Activated naive CD8-positive, alpha-beta T cell treated with anti-CD3 and anti-CD28 coated beads, Interleukin-2, amount 50 U/mL, for 24 hours (primary cell): ENCODE measurements around the gene LTF.
"Not testable (repeated sequence)": the region's sequence is repeated elsewhere in the genome, so short reads cannot be mapped to it uniquely, and the experiment has no call there.

Experiments
- ATAC-seq: fragments of 150-1000 bp; cut with Tn5 transposase; one replicate; pipeline ENCODE4 v1.10.0; 2021
- DNase-seq: peaks from one replicate; pipeline ENCODE4 v3.0.0; 2021
- H3K27ac Mint-ChIP-seq: one replicate; pipeline ENCODE4 v1.8.0; 2021; ENCODE audit warnings: mild to moderate bottlenecking, mixed read lengths
- H3K27me3 Mint-ChIP-seq: one replicate; pipeline ENCODE4 v1.8.0; 2021; ENCODE audit warnings: mixed read lengths
- H3K36me3 Mint-ChIP-seq: one replicate; pipeline ENCODE4 v1.8.0; 2021; ENCODE audit warnings: low read depth, mixed read lengths
- H3K4me1 Mint-ChIP-seq: one replicate; pipeline ENCODE4 v1.8.0; 2021; ENCODE audit warnings: mixed read lengths
- H3K4me3 Mint-ChIP-seq: one replicate; pipeline ENCODE4 v1.8.0; 2021; ENCODE audit warnings: mild to moderate bottlenecking, moderate library complexity, mixed read lengths
- H3K9me3 Mint-ChIP-seq: one replicate; pipeline ENCODE4 v1.8.0; 2021; ENCODE audit warnings: mixed read lengths

The LTF gene

GRCh38 chr3:46397111-46397510 is 67.6 kb downstream of the LTF start:
- H3K4me1 Mint-ChIP-seq, result peaks cover 9% of the 10 kb centered on the region
- H3K27me3 Mint-ChIP-seq, result peaks cover 4% of the 10 kb centered on the region
- DNase-seq (no peak), ATAC-seq (no peak)
- no peak overlapping the region for H3K4me3 Mint-ChIP-seq
- no peaks in the 10 kb centered on the region for H3K9me3 Mint-ChIP-seq
- no peaks in the 10 kb centered on the region for H3K36me3 Mint-ChIP-seq
- no peak overlapping the region for H3K27ac Mint-ChIP-seq

DNA sequence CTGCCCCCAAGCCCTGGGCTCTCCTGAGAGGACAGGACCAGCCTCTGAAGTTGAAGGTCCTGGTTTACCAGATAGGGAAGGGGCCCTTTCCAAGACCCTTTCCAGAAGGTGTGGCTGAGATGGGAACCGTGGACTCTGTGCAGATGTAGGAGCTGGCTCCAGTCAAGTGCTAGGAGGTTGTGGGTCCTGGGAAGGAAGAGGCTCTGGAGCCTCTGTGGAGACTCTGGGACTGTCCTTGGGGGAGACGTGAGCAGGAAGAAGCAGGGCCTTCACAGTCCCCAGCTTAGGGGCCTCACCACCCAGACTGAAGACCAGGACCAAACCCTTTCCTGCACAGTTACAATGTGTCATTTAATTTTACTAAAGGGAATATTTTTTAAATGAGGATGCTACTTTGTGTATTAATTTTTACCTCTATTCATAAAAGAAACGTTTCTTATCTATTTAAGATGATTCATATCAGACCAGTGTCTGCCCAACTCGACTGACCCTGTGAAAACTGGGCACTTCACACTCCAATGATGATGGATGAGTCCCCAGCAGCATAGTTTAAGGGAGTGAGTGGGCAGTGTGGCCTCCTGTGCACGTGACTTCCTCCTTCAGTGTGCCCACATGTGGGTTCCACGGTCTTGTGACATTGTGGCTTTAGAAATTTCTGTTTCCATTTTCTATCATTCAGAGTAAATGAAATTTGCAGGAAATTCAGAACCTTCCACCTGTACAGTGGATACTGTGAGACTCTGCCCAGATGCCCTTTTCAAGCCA is 68.8 kb downstream of the LTF start:
- ATAC-seq (no peak), DNase-seq (no peak)
- Mint-ChIP-seq H3K9me3 (no peaks in the 10 kb centered on the region), H3K27me3 (peaks cover 4% of the 10 kb centered on the region), H3K27ac (no peak overlapping the region), H3K4me3 (no peak overlapping the region), H3K4me1 (peaks cover 9% of the 10 kb centered on the region), H3K36me3 (no peaks in the 10 kb centered on the region)

- no peak overlapping the region for H3K27ac Mint-ChIP-seq
- ATAC-seq (no peak), DNase-seq (no peak)
These were observed 69.5 kb downstream of the LTF start for GRCh38 chr3:46395210-46395661.

DNA sequence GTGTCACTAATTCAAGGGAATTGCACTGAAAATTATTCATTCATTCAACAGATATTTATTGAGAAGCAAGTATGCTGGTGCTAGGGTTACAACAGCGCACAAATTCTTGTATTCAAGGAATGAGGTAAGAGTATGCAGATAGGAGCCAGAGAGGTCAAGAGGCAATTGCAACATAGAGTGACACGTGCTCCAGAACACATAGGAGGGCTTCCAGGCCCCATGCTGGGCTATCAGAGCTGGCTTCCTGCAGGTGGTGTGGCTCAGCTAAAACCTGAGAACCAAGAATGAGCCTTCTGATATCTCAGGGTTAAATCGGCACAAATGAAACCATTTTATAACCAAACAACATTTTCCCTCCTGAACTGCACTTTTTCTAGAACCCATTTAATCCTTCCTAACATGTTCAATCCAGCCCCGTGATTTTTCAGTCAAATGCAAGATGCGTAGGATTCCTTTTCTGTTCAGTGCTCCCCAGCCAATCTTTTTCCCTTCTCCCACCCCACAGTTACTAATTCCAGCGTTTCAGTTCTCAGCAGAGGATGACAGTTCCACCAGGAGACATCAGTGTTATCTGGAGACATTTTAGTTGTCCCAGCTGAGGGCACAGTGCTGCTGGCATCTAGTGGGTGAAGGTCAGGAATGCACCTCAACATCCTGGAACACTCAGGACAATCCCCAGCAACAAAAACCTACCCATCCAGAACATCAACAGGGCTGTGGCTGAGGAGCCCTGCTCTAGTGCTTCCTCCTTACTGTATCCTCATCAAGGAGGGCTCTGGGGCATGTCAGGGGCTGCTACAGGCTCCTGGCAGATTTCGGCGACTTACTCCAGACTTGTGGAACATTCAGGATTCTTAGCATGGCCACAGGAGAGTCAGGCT is 70.9 kb downstream of the LTF start:
- H3K27me3 Mint-ChIP-seq, result peaks cover 4% of the 10 kb centered on the region
- H3K36me3 Mint-ChIP-seq, result no peaks in the 10 kb centered on the region
- DNase-seq (no peak), ATAC-seq (no peak)
- no peaks in the 10 kb centered on the region for H3K9me3 Mint-ChIP-seq
- no peak overlapping the region for H3K4me3 Mint-ChIP-seq
- H3K27ac Mint-ChIP-seq, result no peak overlapping the region
- peaks cover 9% of the 10 kb centered on the region for H3K4me1 Mint-ChIP-seq

More at GRCh38 chr3:46395210-46395661, 69.5 kb downstream of the LTF start:
- peaks cover 4% of the 10 kb centered on the region for H3K27me3 Mint-ChIP-seq
- H3K36me3 Mint-ChIP-seq, result no peaks in the 10 kb centered on the region
- no peak overlapping the region for H3K4me3 Mint-ChIP-seq
- H3K4me1 Mint-ChIP-seq, result peaks cover 9% of the 10 kb centered on the region
- H3K9me3 Mint-ChIP-seq, result no peaks in the 10 kb centered on the region

DNA sequence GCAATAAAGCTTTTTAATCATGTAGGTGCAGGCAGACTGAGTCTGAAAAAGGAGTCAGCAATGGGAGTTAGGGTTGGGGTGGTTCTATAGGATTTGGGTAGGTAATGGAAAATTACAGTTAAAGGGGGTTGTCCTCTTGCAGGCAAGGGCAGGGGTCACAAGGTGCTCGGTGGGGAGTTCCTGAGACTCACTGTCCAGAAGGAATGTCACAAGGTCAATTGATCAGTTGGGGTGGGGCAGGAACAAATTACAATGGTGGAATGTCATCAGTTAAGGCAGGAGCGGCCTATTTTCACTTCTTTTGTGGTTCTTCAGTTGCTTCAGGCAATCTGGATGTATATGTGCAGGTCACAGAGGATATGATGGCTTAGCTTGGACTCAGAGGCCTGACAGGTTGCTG is 71.7 kb downstream of the LTF start:
- H3K4me1 Mint-ChIP-seq, result peaks cover 9% of the 10 kb centered on the region
- H3K36me3 Mint-ChIP-seq, result no peaks in the 10 kb centered on the region
- no peak overlapping the region for H3K27ac Mint-ChIP-seq
- ATAC-seq (no peak), DNase-seq (no peak)
- peaks cover 4% of the 10 kb centered on the region for H3K27me3 Mint-ChIP-seq
- no peak overlapping the region for H3K4me3 Mint-ChIP-seq
- H3K9me3 Mint-ChIP-seq, result no peaks in the 10 kb centered on the region

DNA sequence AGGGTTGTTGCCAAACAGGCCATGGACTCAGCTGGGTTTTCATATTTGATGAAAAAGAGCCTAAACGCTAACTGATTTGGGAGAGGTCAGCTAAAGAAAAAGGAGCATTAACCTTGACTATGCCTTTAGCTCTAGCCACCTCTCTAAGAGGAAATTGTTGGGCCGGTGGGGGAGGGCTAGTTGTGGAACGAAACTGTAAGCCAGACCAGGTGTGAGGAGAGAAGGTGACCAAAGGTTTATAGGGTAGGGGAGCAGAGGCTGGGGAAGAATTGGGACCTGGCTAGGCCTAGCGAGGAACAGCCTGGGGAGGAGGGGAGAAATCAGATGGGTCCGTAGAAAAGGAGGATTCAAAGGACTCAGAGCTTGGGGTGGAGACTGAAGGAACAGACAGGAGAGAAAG is 73.2 kb downstream of the LTF start:
- ATAC-seq, H3K4me1 Mint-ChIP-seq, H3K27me3 Mint-ChIP-seq, H3K9me3 Mint-ChIP-seq, H3K4me3 Mint-ChIP-seq, DNase-seq, H3K36me3 Mint-ChIP-seq, H3K27ac Mint-ChIP-seq: not testable (repeated sequence)

DNA sequence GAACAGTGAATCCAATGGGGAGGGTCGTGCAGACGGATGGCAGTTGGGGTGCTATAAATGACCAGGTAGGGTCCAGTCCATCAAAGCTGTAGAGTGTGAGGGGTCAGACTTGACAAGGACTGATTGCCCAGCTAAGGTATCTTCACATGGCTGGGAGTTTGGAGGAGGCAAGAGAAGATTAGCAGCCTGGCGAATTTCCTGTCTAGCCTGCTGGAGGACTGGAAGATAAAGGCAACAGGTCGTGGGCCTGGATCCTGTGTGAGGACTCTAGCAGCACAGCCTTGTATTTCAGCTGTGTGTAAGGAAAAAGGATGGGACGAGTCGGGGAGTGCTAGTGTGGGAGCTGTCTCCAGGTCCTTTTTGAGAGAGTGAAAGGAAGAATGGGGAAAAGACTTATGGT is 75.4 kb downstream of the LTF start:
- H3K27me3 Mint-ChIP-seq, result peaks cover under 1% of the 10 kb centered on the region
- DNase-seq (no peak), ATAC-seq (no peak)
- no peak overlapping the region for H3K4me3 Mint-ChIP-seq
- H3K9me3 Mint-ChIP-seq, result no peaks in the 10 kb centered on the region
- H3K4me1 Mint-ChIP-seq, result peaks cover 7% of the 10 kb centered on the region
- no peaks in the 10 kb centered on the region for H3K36me3 Mint-ChIP-seq
- H3K27ac Mint-ChIP-seq, result no peak overlapping the region

- H3K27me3 Mint-ChIP-seq, H3K4me3 Mint-ChIP-seq, ATAC-seq, H3K4me1 Mint-ChIP-seq, H3K27ac Mint-ChIP-seq, DNase-seq, H3K9me3 Mint-ChIP-seq, H3K36me3 Mint-ChIP-seq: not testable (repeated sequence)
These were observed 75.9 kb downstream of the LTF start for GRCh38 chr3:46388847-46389246.

- H3K27me3 Mint-ChIP-seq, result peaks cover 5% of the 10 kb centered on the region
- DNase-seq (no peak), ATAC-seq (peak; percentile 46)
- no peak overlapping the region for H3K4me3 Mint-ChIP-seq
- peaks cover 19% of the 10 kb centered on the region for H3K4me1 Mint-ChIP-seq
- no peaks in the 10 kb centered on the region for H3K36me3 Mint-ChIP-seq
- H3K9me3 Mint-ChIP-seq, result no peaks in the 10 kb centered on the region
- H3K27ac Mint-ChIP-seq, result no peak overlapping the region
These were observed 78.5 kb downstream of the LTF start for GRCh38 chr3:46386205-46386604.
